Hepatocyte (in vitro differentiated cells): Measurements from ENCODE around the gene NAT8. TPM values are rescaled to one million over a fixed set of nuclear protein-coding genes. Genes with fewer than 3 reads are reported as not detected.
"Not testable (repeated sequence)": the region's sequence is repeated elsewhere in the genome, so short reads cannot be mapped to it uniquely, and the experiment has no call there.

Experiments
- DNase-seq: peaks from one replicate; pipeline ENCODE4 v3.0.0-alpha.2; 2016; ENCODE audit warnings: low spot score
- H2AFZ ChIP-seq: fragments of 200-600 bp; sonication (generic); 2 replicates; pipeline ENCODE4 v1.6.0; 2016; ENCODE audit warnings: antibody characterized with exemption, mild to moderate bottlenecking
- H3K27ac ChIP-seq: fragments of 200-600 bp; sonication (generic); 2 replicates; pipeline ENCODE4 v1.5.1; 2016; ENCODE audit warnings: mild to moderate bottlenecking
- H3K27me3 ChIP-seq: fragments of 200-600 bp; sonication (generic); 2 replicates; pipeline ENCODE4 v1.6.1; 2016
- H3K36me3 ChIP-seq: fragments of 200-600 bp; sonication (generic); replicated peaks from 2 replicates; pipeline ENCODE4 v1.5.1; 2016; ENCODE audit warnings: low read depth; ENCODE audit not compliant: insufficient read depth
- H3K4me1 ChIP-seq: fragments of 200-600 bp; sonication (generic); 2 replicates; pipeline ENCODE4 v1.5.1; 2016; ENCODE audit warnings: mild to moderate bottlenecking, moderate library complexity; ENCODE audit not compliant: insufficient read depth
- H3K4me2 ChIP-seq: fragments of 200-600 bp; sonication (generic); 2 replicates; pipeline ENCODE4 v1.6.0; 2016
- H3K4me3 ChIP-seq: fragments of 200-600 bp; sonication (generic); 2 replicates; pipeline ENCODE4 v1.5.1; 2016; ENCODE audit warnings: mild to moderate bottlenecking
- H3K79me2 ChIP-seq: fragments of 200-600 bp; sonication (generic); 2 replicates; pipeline ENCODE4 v1.6.0; 2017; ENCODE audit warnings: mild to moderate bottlenecking
- H3K9me2 ChIP-seq: fragments of 200-600 bp; sonication (generic); replicated peaks from 2 replicates; pipeline ENCODE4 v1.6.0; 2017; ENCODE audit warnings: mild to moderate bottlenecking; ENCODE audit not compliant: insufficient read depth
- H3K9me3 ChIP-seq: fragments of 200-600 bp; sonication (generic); 2 replicates; pipeline ENCODE4 v1.5.1; 2016; ENCODE audit warnings: low read depth, mild to moderate bottlenecking
- H4K20me1 ChIP-seq: fragments of 200-600 bp; sonication (generic); 2 replicates; pipeline ENCODE4 v1.6.0; 2016; ENCODE audit warnings: mild to moderate bottlenecking; ENCODE audit not compliant: insufficient read depth, poor library complexity, severe bottlenecking
- CTCF ChIP-seq: fragments of 200-600 bp; sonication (generic); IDR thresholded peaks from 2 replicates; pipeline ENCODE4 v1.5.1; 2016; ENCODE audit warnings: antibody characterized with exemption, mild to moderate bottlenecking; ENCODE audit not compliant: poor library complexity
- EZH2 ChIP-seq: fragments of 200-600 bp; sonication (generic); IDR thresholded peaks from 2 replicates; pipeline ENCODE4 v1.6.1; 2016; ENCODE audit warnings: antibody characterized with exemption, mild to moderate bottlenecking, borderline replicate concordance
- EZH2phosphoT487 ChIP-seq: fragments of 200-600 bp; sonication (generic); IDR thresholded peaks from one replicate; pipeline ENCODE4 v1.6.1; 2018; ENCODE audit warnings: antibody characterized with exemption, mild to moderate bottlenecking, low read depth, moderate library complexity; ENCODE audit not compliant: unreplicated experiment, severe bottlenecking
- WGBS: methylation state at CpG from one replicate; pipeline ENCODE4 v1.1.6; 2016; ENCODE audit warnings: low lambda C conversion rate; ENCODE audit errors: missing lambda C conversion rate; 5-methylcytosine and 5-hydroxymethylcytosine counted together
- polyA plus RNA-seq: library from polyadenylated mRNA; unstranded; fragments of >200 nt; fragmentation: Nextera tagmentation; extraction: Ambion mirVana; gene quantifications from 2 replicates; pipeline ENCODE4 v1.2.1, GENCODE V29; 2016
- total RNA-seq: library from RNA; depleted of rRNA; stranded (reverse); fragments of >200 nt; gene quantifications from 2 replicates; pipeline ENCODE4 v1.2.3, GENCODE V29; 2014

The NAT8 gene
- total and polyA plus RNA-seq, 2 experiments from 2014 or later: 3.3 to 3.8 TPM

- not testable (repeated sequence) for H3K9me3 ChIP-seq, H3K36me3 ChIP-seq, DNase-seq, H3K4me3 ChIP-seq, H4K20me1 ChIP-seq, H3K27ac ChIP-seq, H3K4me2 ChIP-seq, H3K9me2 ChIP-seq, H3K27me3 ChIP-seq, H3K4me1 ChIP-seq, H2AFZ ChIP-seq, H3K79me2 ChIP-seq
- 93% methylated on average over 3 of the region's 3 CpGs for WGBS
These were observed 25.0 kb upstream of the NAT8 start for GRCh38 chr2:73667239-73667638.

GRCh38 chr2:73654175-73654574, 12.0 kb upstream of the NAT8 start:
- H3K9me2 ChIP-seq: no peaks in the 10 kb centered on the region
- no peaks in the 10 kb centered on the region for H3K79me2 ChIP-seq
- H3K4me1 ChIP-seq: no peaks in the 10 kb centered on the region
- no peak overlapping the region for H3K4me2 ChIP-seq
- peaks cover 5% of the 10 kb centered on the region for H3K27me3 ChIP-seq
- H3K36me3 ChIP-seq: no peaks in the 10 kb centered on the region
- TF ChIP-seq EZH2phosphoT487 (no peak), CTCF (no peak), EZH2 (no peak)
- WGBS: 64% methylated on average over 2 of the region's 2 CpGs
- DNase-seq: no peak
- no peaks in the 10 kb centered on the region for H4K20me1 ChIP-seq
- no peak overlapping the region for H3K4me3 ChIP-seq
- no peak overlapping the region for H2AFZ ChIP-seq
- H3K9me3 ChIP-seq: no peaks in the 10 kb centered on the region
- H3K27ac ChIP-seq: no peak overlapping the region

- Histone ChIP-seq H3K9me2 (no peaks in the 10 kb centered on the region), H3K27ac (no peak overlapping the region), H3K79me2 (no peaks in the 10 kb centered on the region), H2AFZ (no peak overlapping the region), H4K20me1 (no peaks in the 10 kb centered on the region), H3K4me3 (no peak overlapping the region), H3K9me3 (no peaks in the 10 kb centered on the region), H3K4me1 (no peaks in the 10 kb centered on the region), H3K4me2 (no peak overlapping the region), H3K27me3 (no peaks in the 10 kb centered on the region), H3K36me3 (no peaks in the 10 kb centered on the region)
- TF ChIP-seq EZH2phosphoT487 (no peak), CTCF (no peak), EZH2 (no peak)
- DNase-seq: no peak
- WGBS: 88% methylated on average over 3 of the region's 3 CpGs
These were observed 10.1 kb upstream of the NAT8 start for GRCh38 chr2:73652348-73652747.

- no peak overlapping the region for H3K4me3 ChIP-seq
- no peaks in the 10 kb centered on the region for H3K9me2 ChIP-seq
- H2AFZ ChIP-seq: no peak overlapping the region
- no peaks in the 10 kb centered on the region for H3K9me3 ChIP-seq
- no peaks in the 10 kb centered on the region for H3K36me3 ChIP-seq
- no peaks in the 10 kb centered on the region for H4K20me1 ChIP-seq
- WGBS: 78% methylated on average over 6 of the region's 6 CpGs
- H3K4me1 ChIP-seq: no peaks in the 10 kb centered on the region
- TF ChIP-seq EZH2 (no peak), CTCF (no peak), EZH2phosphoT487 (no peak)
- DNase-seq: no peak
- no peak overlapping the region for H3K4me2 ChIP-seq
- no peaks in the 10 kb centered on the region for H3K79me2 ChIP-seq
- H3K27me3 ChIP-seq: no peaks in the 10 kb centered on the region
- H3K27ac ChIP-seq: no peak overlapping the region
These were observed 9.5 kb upstream of the NAT8 start for GRCh38 chr2:73651591-73652230.

- H2AFZ ChIP-seq, H3K27me3 ChIP-seq, H3K9me2 ChIP-seq, H3K79me2 ChIP-seq, H3K4me3 ChIP-seq, H3K4me2 ChIP-seq, H3K36me3 ChIP-seq, H3K27ac ChIP-seq, H3K4me1 ChIP-seq, DNase-seq, H3K9me3 ChIP-seq, H4K20me1 ChIP-seq: not testable (repeated sequence)
- WGBS: 83% methylated on average over 10 of the region's 10 CpGs
These were observed 5.5 kb upstream of the NAT8 start for GRCh38 chr2:73647690-73648089.
